ENCODE results near the gene CCDC3. TPM values are rescaled to one million over a fixed set of nuclear protein-coding genes. Genes with fewer than 3 reads are reported as not detected.
A peak's percentile ranks its signal among the peaks of the same experiment; 100 is the strongest.

CCDC3 gene
- total RNA-seq, 4 donors from 2014 or later, result 5.6 to 34.3 (median 13.4) TPM

DNA sequence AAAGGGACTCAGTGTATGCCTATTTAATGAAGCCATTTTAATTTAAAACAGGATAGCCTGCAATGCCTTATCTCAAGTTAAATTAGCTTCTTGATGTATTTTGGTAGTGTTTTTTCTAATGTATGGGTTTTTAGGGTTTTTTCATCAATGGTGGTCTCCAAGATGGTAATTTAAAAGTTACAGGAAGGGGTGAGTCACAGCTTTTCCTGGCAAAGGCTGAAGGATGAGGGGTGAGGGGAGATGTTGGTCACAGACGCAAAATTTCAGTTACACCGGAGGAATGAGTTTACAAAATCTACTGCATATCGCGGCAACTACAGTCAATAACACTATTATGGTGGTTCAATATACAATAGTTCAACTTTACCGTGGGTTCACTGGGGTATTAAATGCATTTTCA, 31.6 kb downstream of the CCDC3 start:
- TF ChIP-seq, protein P1, sequence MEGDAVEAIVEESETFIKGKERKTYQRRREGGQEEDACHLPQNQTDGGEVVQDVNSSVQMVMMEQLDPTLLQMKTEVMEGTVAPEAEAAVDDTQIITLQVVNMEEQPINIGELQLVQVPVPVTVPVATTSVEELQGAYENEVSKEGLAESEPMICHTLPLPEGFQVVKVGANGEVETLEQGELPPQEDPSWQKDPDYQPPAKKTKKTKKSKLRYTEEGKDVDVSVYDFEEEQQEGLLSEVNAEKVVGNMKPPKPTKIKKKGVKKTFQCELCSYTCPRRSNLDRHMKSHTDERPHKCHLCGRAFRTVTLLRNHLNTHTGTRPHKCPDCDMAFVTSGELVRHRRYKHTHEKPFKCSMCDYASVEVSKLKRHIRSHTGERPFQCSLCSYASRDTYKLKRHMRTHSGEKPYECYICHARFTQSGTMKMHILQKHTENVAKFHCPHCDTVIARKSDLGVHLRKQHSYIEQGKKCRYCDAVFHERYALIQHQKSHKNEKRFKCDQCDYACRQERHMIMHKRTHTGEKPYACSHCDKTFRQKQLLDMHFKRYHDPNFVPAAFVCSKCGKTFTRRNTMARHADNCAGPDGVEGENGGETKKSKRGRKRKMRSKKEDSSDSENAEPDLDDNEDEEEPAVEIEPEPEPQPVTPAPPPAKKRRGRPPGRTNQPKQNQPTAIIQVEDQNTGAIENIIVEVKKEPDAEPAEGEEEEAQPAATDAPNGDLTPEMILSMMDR (IDR thresholded peaks at IDR 0.05), result no peak
- TF ChIP-seq POLR2A (IDR thresholded peaks at IDR 0.05), result no peak
- DNase-seq, result no peak
- WGBS, 2 donors, result 84 to 86% methylated on average over 5 of the region's 5 CpGs
- no peaks in the 10 kb centered on the region for H3K36me3 ChIP-seq
- H3K9me3 ChIP-seq, result peaks cover 0 to 12% (median 0%) of the 10 kb centered on the region in 3 donors
- H3K4me3 ChIP-seq, result no peak overlapping the region
- no peak overlapping the region for H3K27ac ChIP-seq
- intact Hi-C loops (cut with DNase I), result no loop called here
- H3K4me1 ChIP-seq, result peaks cover 0 to 22% (median 0%) of the 10 kb centered on the region in 3 donors
- H3K27me3 ChIP-seq, result no peaks in the 10 kb centered on the region

DNA sequence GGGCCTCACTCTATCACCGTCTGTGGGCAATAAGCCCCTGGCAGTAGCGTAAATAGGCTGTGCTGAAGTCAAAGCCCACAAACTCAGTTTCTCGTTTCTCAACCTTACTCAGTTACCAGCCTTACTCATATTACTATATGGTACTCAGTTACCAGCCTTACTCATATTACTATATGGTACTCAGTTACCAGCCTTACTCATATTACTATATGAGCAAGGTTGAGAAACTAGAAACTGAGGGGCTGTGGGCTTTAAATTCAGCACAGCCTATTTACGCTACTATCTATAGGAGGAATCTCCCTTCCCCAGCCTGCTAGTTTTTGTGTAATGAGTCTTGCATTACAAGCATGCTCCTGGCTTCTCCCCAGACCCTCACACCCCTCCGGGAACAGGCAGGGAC, 35.4 kb downstream of the CCDC3 start:
- H3K4me1 ChIP-seq, result peaks cover 0 to 39% (median 10%) of the 10 kb centered on the region in 3 donors
- peaks cover 0 to 12% (median 0%) of the 10 kb centered on the region in 3 donors for H3K9me3 ChIP-seq
- peak overlapping the region in 1 of 4 donors; percentile 13 for H3K27ac ChIP-seq
- no peaks in the 10 kb centered on the region for H3K27me3 ChIP-seq
- no peaks in the 10 kb centered on the region for H3K36me3 ChIP-seq
- no peak overlapping the region for H3K4me3 ChIP-seq
- TF ChIP-seq, protein P1 (IDR thresholded peaks at IDR 0.05), result no peak
- 68 to 83% methylated on average over 4 to 5 of the region's 5 CpGs for WGBS, 2 donors
- DNase-seq, result no peak
- intact Hi-C loops (cut with DNase I), result no loop called here

DNA sequence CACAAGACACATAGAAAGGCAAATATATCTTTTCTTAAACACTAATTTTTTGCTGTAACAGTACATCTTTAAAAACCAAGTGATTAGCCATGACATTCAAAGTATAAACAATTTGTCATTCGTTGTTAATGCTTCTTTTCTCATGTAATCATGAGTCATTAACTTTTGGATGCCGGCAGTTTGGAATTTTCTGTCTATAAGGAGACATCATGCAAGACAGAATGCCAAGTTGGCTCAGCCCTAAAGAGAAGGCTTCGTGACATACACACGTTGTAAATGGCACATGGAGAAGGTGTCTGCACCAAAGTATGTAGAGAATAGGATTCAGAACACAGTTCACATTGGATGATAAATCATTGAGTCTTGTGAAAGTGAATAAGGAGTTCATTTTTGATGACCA, 35.9 kb downstream of the CCDC3 start:
- H3K4me1 ChIP-seq, result peaks cover under 1 to 43% (median 15%) of the 10 kb centered on the region in 3 donors
- H3K27ac ChIP-seq, result peak overlapping the region in 2 of 4 donors; percentile 13 to 20
- TF ChIP-seq, protein P1 (IDR thresholded peaks at IDR 0.05), result no peak
- TF ChIP-seq POLR2A (IDR thresholded peaks at IDR 0.05), result no peak
- no peaks in the 10 kb centered on the region for H3K36me3 ChIP-seq
- DNase-seq, result no peak
- intact Hi-C loops (cut with DNase I), result no loop called here
- H3K4me3 ChIP-seq, result no peak overlapping the region
- no peaks in the 10 kb centered on the region for H3K27me3 ChIP-seq
- 6 to 7% methylated on average over 4 of the region's 4 CpGs for WGBS, 2 donors
- H3K9me3 ChIP-seq, result peaks cover 0 to 12% (median 0%) of the 10 kb centered on the region in 3 donors

DNA sequence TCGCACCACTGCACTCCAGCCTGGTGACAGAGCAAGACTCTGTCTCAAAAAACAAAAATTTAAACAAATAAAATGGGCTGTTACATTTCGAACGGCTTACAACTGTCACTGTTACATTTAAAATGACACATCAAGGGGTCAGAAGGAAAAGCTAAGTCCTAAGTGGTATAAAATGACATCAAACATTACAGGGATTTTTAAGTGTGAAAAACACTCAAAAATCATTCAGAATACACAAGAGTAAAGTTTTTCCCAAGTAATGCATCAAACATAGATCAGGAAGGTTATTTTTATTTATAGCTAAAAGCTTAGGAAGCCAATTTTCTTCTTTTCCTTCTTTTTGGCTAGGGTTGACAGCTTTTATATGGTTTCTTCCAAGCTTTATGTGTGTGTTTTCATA, 39.0 kb downstream of the CCDC3 start:
- no peak for DNase-seq
- peaks cover 0 to 8% (median 0%) of the 10 kb centered on the region in 3 donors for H3K9me3 ChIP-seq
- intact Hi-C loops (cut with DNase I), result no loop called here
- H3K4me1 ChIP-seq, result peaks cover 12 to 67% (median 32%) of the 10 kb centered on the region in 3 donors
- peak overlapping the region in 3 of 4 donors; percentile 79 to 85 (median 83) for H3K27ac ChIP-seq
- H3K4me3 ChIP-seq, result no peak overlapping the region
- 66 to 85% methylated on average over 3 of the region's 3 CpGs for WGBS, 2 donors
- no peaks in the 10 kb centered on the region for H3K36me3 ChIP-seq
- TF ChIP-seq, protein P1 (IDR thresholded peaks at IDR 0.05), result no peak
- TF ChIP-seq POLR2A (IDR thresholded peaks at IDR 0.05), result no peak
- no peaks in the 10 kb centered on the region for H3K27me3 ChIP-seq

DNA sequence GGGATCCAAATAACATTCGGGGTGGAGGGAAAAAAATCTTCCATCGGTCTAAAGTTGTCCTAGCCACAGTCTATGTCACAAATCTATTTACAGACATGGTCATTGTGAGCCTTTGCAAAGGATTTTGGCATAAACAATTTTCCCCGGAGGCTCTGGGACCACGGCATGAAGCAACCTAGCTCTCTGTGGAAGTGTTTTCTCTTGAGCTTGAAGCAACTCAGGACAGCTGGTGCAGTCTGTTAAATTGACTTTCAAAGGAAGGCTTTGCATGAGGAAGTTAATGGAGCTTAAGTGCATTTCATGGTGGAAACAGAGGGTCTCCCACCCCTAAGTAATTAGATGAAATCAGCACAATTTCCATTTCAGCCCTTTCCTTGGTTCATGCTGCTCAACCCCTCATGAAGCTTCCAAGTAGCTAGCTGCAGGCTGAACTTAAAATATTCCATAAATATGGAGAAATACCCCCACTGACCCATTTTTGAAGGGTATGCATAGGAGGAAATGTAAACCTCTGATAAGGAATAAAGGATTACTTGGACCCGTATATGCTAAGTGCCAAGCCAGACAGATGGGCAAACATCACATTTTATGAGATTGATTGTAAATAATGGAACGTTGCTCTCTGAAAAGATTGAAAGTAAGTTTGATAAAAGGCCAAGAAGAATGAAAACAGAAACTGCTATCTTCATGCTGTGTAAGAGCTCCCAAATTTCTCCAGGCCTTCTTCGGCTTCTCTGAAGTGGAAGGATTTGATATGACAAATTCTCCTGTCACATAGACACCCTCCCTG, 39.9 kb downstream of the CCDC3 start:
- H3K4me3 ChIP-seq, result no peak overlapping the region
- TF ChIP-seq, protein P1 (IDR thresholded peaks at IDR 0.05), result no peak
- TF ChIP-seq POLR2A (IDR thresholded peaks at IDR 0.05), result no peak
- H3K27me3 ChIP-seq, result no peaks in the 10 kb centered on the region
- no peak for DNase-seq
- 31 to 42% methylated on average over 7 of the region's 7 CpGs for WGBS, 2 donors
- peak overlapping the region in 3 of 4 donors; percentile 79 to 85 (median 83) for H3K27ac ChIP-seq
- no peaks in the 10 kb centered on the region for H3K36me3 ChIP-seq
- H3K9me3 ChIP-seq, result peaks cover 0 to under 1% (median 0%) of the 10 kb centered on the region in 3 donors
- intact Hi-C loops (cut with DNase I), result no loop called here
- H3K4me1 ChIP-seq, result peaks cover 12 to 67% (median 32%) of the 10 kb centered on the region in 3 donors
